ENCODE results near the gene MYLK3. TPM values are rescaled to one million over a fixed set of nuclear protein-coding genes. Genes with fewer than 3 reads are reported as not detected.

Gene MYLK3
- total RNA-seq, 2 experiments from 2014 or later: 0.38 TPM; not detected in 1

GRCh38 chr16:46727184-46727583 lies 21.0 kb downstream of the MYLK3 start:
- intact Hi-C loops (cut with DNase I, micrococcal nuclease): no loop called here
- H3K27ac Mint-ChIP-seq: no peak overlapping the region

DNA sequence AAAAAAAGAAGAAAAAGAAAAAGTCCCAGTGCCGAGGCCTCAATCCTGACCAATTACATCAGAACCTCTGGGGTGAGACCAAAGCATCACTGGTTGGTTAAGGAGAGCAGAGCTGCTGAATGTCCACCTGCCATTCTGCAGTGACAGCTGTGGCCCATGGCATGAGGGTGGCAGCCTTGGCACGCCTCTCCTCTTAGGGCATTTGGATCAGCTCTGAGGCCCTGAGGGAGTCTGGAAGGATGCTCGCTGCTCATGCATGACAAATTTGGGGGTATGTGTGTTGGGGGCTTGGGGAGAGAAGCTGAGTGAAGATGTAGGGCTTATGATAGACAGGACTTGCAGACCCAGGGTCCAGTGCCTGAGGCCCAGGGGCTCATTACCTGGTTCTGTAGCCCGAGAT lies 26.3 kb downstream of the MYLK3 start:
- ATAC-seq (ENCODE audit: poor library complexity): no peak
- Histone ChIP-seq H3K36me3 (ENCODE audit: insufficient read depth, low read length) (no peaks in the 10 kb centered on the region), H3K4me1 (ENCODE audit: insufficient read depth, low read length) (no peaks in the 10 kb centered on the region), H3K27me3 (ENCODE audit: control insufficient read depth in 1 of 2, insufficient read depth in 2 of 2, low read length in 2 of 2) (no peaks in the 10 kb centered on the region), H3K9me3 (ENCODE audit: control insufficient read depth in 1 of 2, insufficient read depth in 1 of 2, low read length in 2 of 2) (peaks cover 0 to 4% of the 10 kb centered on the region in 2 experiments), H3K27ac (ENCODE audit: low read depth in 1 of 2, low read length in 2 of 2) (no peak overlapping the region), H3K4me3 (ENCODE audit: low read length) (no peak overlapping the region)
- Mint-ChIP-seq H3K36me3 (ENCODE audit: low read depth) (no peaks in the 10 kb centered on the region), H3K27me3 (no peaks in the 10 kb centered on the region), H3K27ac (no peak overlapping the region), H3K4me1 (ENCODE audit: low read depth) (no peaks in the 10 kb centered on the region), H3K9me3 (peaks cover 5% of the 10 kb centered on the region), H3K4me3 (no peak overlapping the region)
- intact Hi-C loops (cut with DNase I, micrococcal nuclease): no loop called here
- CTCF ChIA-PET: no interaction called here
- no peak for DNase-seq
- POLR2A ChIA-PET: no interaction called here
- TF ChIP-seq CTCF (IDR thresholded peaks at IDR 0.05): no peak

More at GRCh38 chr16:46727184-46727583, 21.0 kb downstream of the MYLK3 start:
- no peak for TF ChIP-seq CTCF (IDR thresholded peaks at IDR 0.05)
- Mint-ChIP-seq H3K4me1 (ENCODE audit: low read depth) (no peaks in the 10 kb centered on the region), H3K4me3 (no peak overlapping the region), H3K27me3 (no peaks in the 10 kb centered on the region), H3K36me3 (ENCODE audit: low read depth) (no peaks in the 10 kb centered on the region), H3K9me3 (peaks cover 5% of the 10 kb centered on the region)
- no peaks in the 10 kb centered on the region for H3K36me3 ChIP-seq (ENCODE audit: insufficient read depth, low read length)
- ChIA-PET POLR2A (no interaction called here), CTCF (no interaction called here)
- no peak overlapping the region for H3K27ac ChIP-seq (ENCODE audit: low read depth in 1 of 2, low read length in 2 of 2)
- peaks cover 0 to 4% of the 10 kb centered on the region in 2 experiments for H3K9me3 ChIP-seq (ENCODE audit: control insufficient read depth in 1 of 2, insufficient read depth in 1 of 2, low read length in 2 of 2)
- H3K4me1 ChIP-seq (ENCODE audit: insufficient read depth, low read length): no peaks in the 10 kb centered on the region
- no peak overlapping the region for H3K4me3 ChIP-seq (ENCODE audit: low read length)
- no peaks in the 10 kb centered on the region for H3K27me3 ChIP-seq (ENCODE audit: control insufficient read depth in 1 of 2, insufficient read depth in 2 of 2, low read length in 2 of 2)
- no peak for ATAC-seq (ENCODE audit: poor library complexity)
- DNase-seq: no peak

- no peak overlapping the region for H3K4me3 Mint-ChIP-seq
- H3K36me3 ChIP-seq (ENCODE audit: insufficient read depth, low read length): no peaks in the 10 kb centered on the region
- no peaks in the 10 kb centered on the region for H3K4me1 ChIP-seq (ENCODE audit: insufficient read depth, low read length)
- no peak for ATAC-seq (ENCODE audit: poor library complexity)
- H3K36me3 Mint-ChIP-seq (ENCODE audit: low read depth): no peaks in the 10 kb centered on the region
- intact Hi-C loops (cut with DNase I, micrococcal nuclease): no loop called here
- no peaks in the 10 kb centered on the region for H3K4me1 Mint-ChIP-seq (ENCODE audit: low read depth)
- H3K9me3 Mint-ChIP-seq: peaks cover 3% of the 10 kb centered on the region
- ChIA-PET POLR2A (no interaction called here), CTCF (no interaction called here)
- no peaks in the 10 kb centered on the region for H3K27me3 ChIP-seq (ENCODE audit: control insufficient read depth in 1 of 2, insufficient read depth in 2 of 2, low read length in 2 of 2)
- H3K9me3 ChIP-seq (ENCODE audit: control insufficient read depth in 1 of 2, insufficient read depth in 1 of 2, low read length in 2 of 2): peaks cover 0 to 4% of the 10 kb centered on the region in 2 experiments
- H3K27me3 Mint-ChIP-seq: no peaks in the 10 kb centered on the region
- no peak for TF ChIP-seq CTCF (IDR thresholded peaks at IDR 0.05)
- no peak overlapping the region for H3K4me3 ChIP-seq (ENCODE audit: low read length)
- DNase-seq: no peak
- no peak overlapping the region for H3K27ac ChIP-seq (ENCODE audit: low read depth in 1 of 2, low read length in 2 of 2)
- no peak overlapping the region for H3K27ac Mint-ChIP-seq
Measured at GRCh38 chr16:46720619-46721018, 27.5 kb downstream of the MYLK3 start.

Data from CD4-positive, alpha-beta T cell (primary cell).